Transverse colon (tissue), 4 donors: ENCODE results near the gene DMRTB1. TPM values are rescaled to one million over a fixed set of nuclear protein-coding genes. Genes with fewer than 3 reads are reported as not detected.

Source experiments
- DNase-seq: peaks from one replicate; pipeline ENCODE4 v3.0.0-alpha.2; 2019
- H3K27ac ChIP-seq, 4 donors: fragments of 200-600 bp; sonication (generic); 2 replicates each; pipeline ENCODE4 v1.5.1; 2016 to 2018; ENCODE audit warnings: inconsistent platforms in 4 of 4
- H3K27me3 ChIP-seq: fragments of 200-600 bp; sonication (generic); 2 replicates; pipeline ENCODE4 v1.5.1; 2017; ENCODE audit warnings: inconsistent platforms
- H3K36me3 ChIP-seq, 4 donors: fragments of 200-600 bp; sonication (generic); 2 replicates each; pipeline ENCODE4 v1.5.1; 2017 to 2019; ENCODE audit warnings: inconsistent platforms in 4 of 4
- H3K4me1 ChIP-seq, 4 donors: fragments of 200-600 bp; sonication (generic); 2 replicates each; pipeline ENCODE4 v1.5.1; 2017 to 2020; ENCODE audit warnings: inconsistent platforms in 4 of 4
- H3K4me3 ChIP-seq, 4 donors: fragments of 200-600 bp; sonication (generic); 1 replicate in 1 of 4; 2 replicates in 3 of 4; pipeline versions ENCODE4 v1.5.1 to v1.6.1; 2017 to 2019; ENCODE audit warnings: inconsistent platforms in 4 of 4
- H3K9me3 ChIP-seq, 2 donors: fragments of 200-600 bp; sonication (generic); 2 replicates each; pipeline ENCODE4 v1.5.1; 2017 to 2019; ENCODE audit warnings: inconsistent platforms in 2 of 2
- EP300 ChIP-seq: sonication (generic); formaldehyde crosslinking; IDR thresholded peaks from one replicate; pipeline ENCODE4 v1.6.1; 2017; ENCODE audit warnings: antibody characterized with exemption, low read depth
- POLR2A ChIP-seq: fragments of 450-650 bp; IDR thresholded peaks from one replicate; pipeline ENCODE4 v1.6.1; 2016; ENCODE audit warnings: antibody characterized with exemption, mild to moderate bottlenecking, moderate library complexity
- POLR2AphosphoS5 ChIP-seq, 3 donors: sonication (generic); formaldehyde crosslinking; IDR thresholded peaks; one replicate each; pipeline ENCODE4 v1.6.1; 2016; ENCODE audit warnings: antibody characterized with exemption in 3 of 3
- WGBS, 2 donors: methylation state at CpG; one replicate each; pipeline ENCODE4 v1.1.5; 2018; ENCODE audit warnings: low coverage in 1 of 2; 5-methylcytosine and 5-hydroxymethylcytosine counted together
- in situ Hi-C, 4 donors: fragments of 200-750 bp; cut with MboI; loops; one replicate each; pipeline versions ENCODE4 v1.15.0 to v1.15.1; 2017; ENCODE audit warnings: low sequenced_read_pairs in 3 of 4, low pct_ligation_motif_present in 1 of 4, low pct_unique_long_range_greater_than_20kb in 1 of 4
- intact Hi-C: fragments of 100-400 bp; cut with DNase I; formaldehyde crosslinking; loops from one replicate; pipeline ENCODE4 v1.15.1; 2023; ENCODE audit warnings: low total_unique reads
- total RNA-seq, 4 donors: library from RNA; depleted of rRNA; stranded (reverse); fragments of >200 nt; gene quantifications; one replicate each; pipeline ENCODE4 v1.1.0, GENCODE V29; 2016
- TF ChIP-seq, protein P1 (sequence below), 5 experiments: fragments of 200-600 bp in 3 of 5; fragments of 450-650 bp in 2 of 5; sonication (generic) in 3 of 5; IDR thresholded peaks; 1 replicate in 2 of 5; 2 replicates in 3 of 5; pipeline ENCODE4 v1.5.1; 2016 to 2017; ENCODE audit warnings: antibody characterized with exemption in 5 of 5, inconsistent platforms in 3 of 5, mild to moderate bottlenecking in 2 of 5, moderate library complexity in 1 of 5

Gene DMRTB1
- total RNA-seq, 4 donors from 2014 or later = not detected

DNA sequence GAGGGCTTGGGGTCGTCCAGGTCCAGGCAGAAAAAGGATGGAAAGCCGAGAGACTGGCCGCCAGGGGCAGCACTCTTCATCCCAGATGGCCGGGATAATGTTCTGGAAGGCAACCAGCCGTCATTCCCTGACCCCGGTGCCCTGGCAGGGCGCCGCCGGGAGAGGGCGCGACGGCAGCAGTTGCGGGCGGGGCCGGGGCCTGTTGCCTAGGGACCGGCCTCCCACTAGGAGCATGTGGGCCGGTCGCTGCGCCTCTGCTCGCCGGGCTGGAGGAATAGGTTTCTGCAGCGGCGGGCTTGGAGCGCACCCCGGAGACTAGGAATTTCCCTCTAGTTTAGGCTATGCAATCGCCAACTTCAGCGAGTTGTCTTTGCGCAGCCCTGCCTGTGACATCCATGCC, 11.0 kb downstream of the DMRTB1 start:
- H3K4me1 ChIP-seq = no peaks in the 10 kb centered on the region
- peak; percentile 53 for DNase-seq
- TF ChIP-seq, protein P1, sequence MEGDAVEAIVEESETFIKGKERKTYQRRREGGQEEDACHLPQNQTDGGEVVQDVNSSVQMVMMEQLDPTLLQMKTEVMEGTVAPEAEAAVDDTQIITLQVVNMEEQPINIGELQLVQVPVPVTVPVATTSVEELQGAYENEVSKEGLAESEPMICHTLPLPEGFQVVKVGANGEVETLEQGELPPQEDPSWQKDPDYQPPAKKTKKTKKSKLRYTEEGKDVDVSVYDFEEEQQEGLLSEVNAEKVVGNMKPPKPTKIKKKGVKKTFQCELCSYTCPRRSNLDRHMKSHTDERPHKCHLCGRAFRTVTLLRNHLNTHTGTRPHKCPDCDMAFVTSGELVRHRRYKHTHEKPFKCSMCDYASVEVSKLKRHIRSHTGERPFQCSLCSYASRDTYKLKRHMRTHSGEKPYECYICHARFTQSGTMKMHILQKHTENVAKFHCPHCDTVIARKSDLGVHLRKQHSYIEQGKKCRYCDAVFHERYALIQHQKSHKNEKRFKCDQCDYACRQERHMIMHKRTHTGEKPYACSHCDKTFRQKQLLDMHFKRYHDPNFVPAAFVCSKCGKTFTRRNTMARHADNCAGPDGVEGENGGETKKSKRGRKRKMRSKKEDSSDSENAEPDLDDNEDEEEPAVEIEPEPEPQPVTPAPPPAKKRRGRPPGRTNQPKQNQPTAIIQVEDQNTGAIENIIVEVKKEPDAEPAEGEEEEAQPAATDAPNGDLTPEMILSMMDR (IDR thresholded peaks at IDR 0.05) = peak in 4 of 5 experiments; percentile 30 to 59 (median 56)
- TF ChIP-seq EP300 = no peak
- H3K27ac ChIP-seq = no peak overlapping the region
- intact Hi-C loops = no loop called here
- no peaks in the 10 kb centered on the region for H3K36me3 ChIP-seq
- in situ Hi-C loops = no loop called here
- 33% methylated on average over 27 of the region's 28 CpGs; no CpG with 5 or more reads in 1 of the 2 donors for WGBS, 2 donors
- H3K27me3 ChIP-seq = no peaks in the 10 kb centered on the region
- H3K9me3 ChIP-seq = no peaks in the 10 kb centered on the region
- no peak overlapping the region for H3K4me3 ChIP-seq

DNA sequence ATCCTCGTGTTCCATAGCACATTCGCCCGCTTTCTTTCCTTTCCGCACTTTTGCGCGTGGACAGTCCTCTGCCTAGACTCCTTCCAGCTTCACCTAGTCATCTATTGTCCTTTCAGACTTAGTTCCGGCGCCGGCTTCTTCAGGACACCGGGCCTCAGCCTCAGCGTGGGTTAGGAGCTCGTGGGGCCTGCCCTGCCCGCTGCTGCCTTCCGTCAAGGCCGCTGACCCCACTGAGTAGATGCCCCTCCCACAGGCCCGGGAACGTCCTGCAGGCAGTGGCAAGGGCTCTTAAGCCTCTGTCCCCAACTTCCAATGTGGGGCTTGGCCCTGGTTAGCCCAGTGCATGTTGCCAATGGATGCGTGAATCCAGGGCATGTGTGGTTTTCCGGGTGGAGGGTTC, 11.4 kb downstream of the DMRTB1 start:
- intact Hi-C loops = no loop called here
- no peaks in the 10 kb centered on the region for H3K27me3 ChIP-seq
- WGBS, 2 donors = 82 to 84% methylated on average over 14 to 19 of the region's 19 CpGs
- in situ Hi-C loops = no loop called here
- H3K4me1 ChIP-seq = no peaks in the 10 kb centered on the region
- no peaks in the 10 kb centered on the region for H3K36me3 ChIP-seq
- H3K4me3 ChIP-seq = no peak overlapping the region
- TF ChIP-seq, protein P1 (IDR thresholded peaks at IDR 0.05) = no peak
- no peak for TF ChIP-seq POLR2AphosphoS5 (IDR thresholded peaks at IDR 0.05)
- no peak for TF ChIP-seq POLR2A
- TF ChIP-seq EP300 = no peak
- H3K27ac ChIP-seq = no peak overlapping the region
- no peak for DNase-seq
- no peaks in the 10 kb centered on the region for H3K9me3 ChIP-seq

DNA sequence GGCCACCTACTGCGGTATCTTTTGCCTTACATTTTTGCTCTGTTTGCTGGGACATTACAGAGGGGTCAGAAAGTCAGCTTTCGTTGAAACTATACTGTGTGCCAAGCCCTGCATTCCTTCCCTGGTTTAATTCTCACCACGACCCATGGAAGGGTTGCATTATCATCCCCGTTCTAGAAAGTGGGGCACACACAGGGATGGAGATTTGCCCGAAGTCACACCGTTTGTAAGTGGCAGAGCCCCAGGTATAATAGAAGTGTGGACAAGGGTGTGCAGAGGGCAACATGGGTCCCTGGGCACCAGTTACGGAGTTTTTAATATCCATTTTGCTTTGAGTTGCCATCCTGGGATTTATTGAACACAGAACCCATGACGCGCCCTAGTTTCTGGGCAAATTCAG, 11.8 kb downstream of the DMRTB1 start:
- no peaks in the 10 kb centered on the region for H3K27me3 ChIP-seq
- no peaks in the 10 kb centered on the region for H3K4me1 ChIP-seq
- WGBS, 2 donors = 96 to 100% methylated on average over 1 to 9 of the region's 9 CpGs
- no peak overlapping the region for H3K4me3 ChIP-seq
- H3K27ac ChIP-seq = no peak overlapping the region
- in situ Hi-C loops = no loop called here
- H3K36me3 ChIP-seq = no peaks in the 10 kb centered on the region
- DNase-seq = no peak
- no peaks in the 10 kb centered on the region for H3K9me3 ChIP-seq
- TF ChIP-seq POLR2AphosphoS5 (IDR thresholded peaks at IDR 0.05) (no peak), POLR2A (no peak), EP300 (no peak)
- TF ChIP-seq, protein P1 (IDR thresholded peaks at IDR 0.05) = no peak
- intact Hi-C loops = no loop called here

- H3K27ac ChIP-seq = no peak overlapping the region
- no peaks in the 10 kb centered on the region for H3K36me3 ChIP-seq
- DNase-seq = no peak
- TF ChIP-seq EP300 = no peak
- TF ChIP-seq, protein P1 (IDR thresholded peaks at IDR 0.05) = peak in 1 of 5 experiments; percentile 4
- no peaks in the 10 kb centered on the region for H3K4me1 ChIP-seq
- in situ Hi-C loops (no loop called here), intact Hi-C loops (no loop called here)
- 72 to 80% methylated on average over 1 to 3 of the region's 3 CpGs for WGBS, 2 donors
- no peaks in the 10 kb centered on the region for H3K9me3 ChIP-seq
- no peak overlapping the region for H3K4me3 ChIP-seq
- H3K27me3 ChIP-seq = no peaks in the 10 kb centered on the region
These were observed 14.3 kb downstream of the DMRTB1 start for GRCh38 chr1:53473463-53473862.
